ENCODE results near the gene FFAR1. TPM values are rescaled to one million over a fixed set of nuclear protein-coding genes. Genes with fewer than 3 reads are reported as not detected.

Gene FFAR1
- total and polyA plus RNA-seq, 2 of the 8 experiments (the other 6 are each of a cell fraction or from before 2014, with no cell fraction given) = not detected

- FAIRE-seq (no peak), DNase-seq (ENCODE audit: low read depth in 1 of 2, low spot score in 2 of 2) (no peak)
- Histone ChIP-seq H3K79me1 (ENCODE audit: low read depth, low read length) (no peaks in the 10 kb centered on the region), H2BK120ac (replicated peaks; ENCODE audit: low read depth, low read length) (no peak overlapping the region), H3K4me1 (replicated peaks in 1 of 4; ENCODE audit: control insufficient read depth in 3 of 4, insufficient read depth in 4 of 4, low read length in 3 of 4) (no peaks in the 10 kb centered on the region), H3K4me2 (ENCODE audit: insufficient read depth in 1 of 2, low read depth in 2 of 2, low read length in 2 of 2) (no peak overlapping the region), H2BK5ac (ENCODE audit: low read depth, low read length) (no peak overlapping the region), H4K5ac (ENCODE audit: insufficient read length, low read depth, low read length) (no peak overlapping the region), H2BK20ac (ENCODE audit: low read length) (no peak overlapping the region), H3K4me3 (ENCODE audit: extremely low read depth in 1 of 4, insufficient read depth in 2 of 4, low read depth in 3 of 4, low read length in 4 of 4) (no peak overlapping the region), H2BK15ac (ENCODE audit: low read length) (no peak overlapping the region), H4K20me1 (replicated peaks in 1 of 2; ENCODE audit: control insufficient read depth in 1 of 2, insufficient read depth in 2 of 2, low read length in 2 of 2) (no peaks in the 10 kb centered on the region), H4K8ac (ENCODE audit: extremely low read depth, insufficient read depth, low read length) (no peak overlapping the region), H3K18ac (ENCODE audit: extremely low read depth, low read length) (no peak overlapping the region), H2AFZ (ENCODE audit: low read length) (no peak overlapping the region), H2BK12ac (ENCODE audit: low read depth, low read length) (no peak overlapping the region), H3K9me3 (ENCODE audit: insufficient read depth in 2 of 2, low read depth in 1 of 2, low read length in 1 of 2) (peaks cover 23% of the 10 kb centered on the region in 2 experiments), H4K91ac (replicated peaks; ENCODE audit: insufficient read length, low read length) (no peak overlapping the region), H3K36me3 (ENCODE audit: control insufficient read depth in 2 of 4, insufficient read depth in 4 of 4, low read length in 3 of 4) (no peaks in the 10 kb centered on the region), H3K9ac (replicated peaks in 1 of 4; ENCODE audit: extremely low read depth in 1 of 4, low read depth in 3 of 4, low read length in 3 of 4) (no peak overlapping the region), H3K27me3 (replicated peaks in 1 of 4; ENCODE audit: control insufficient read depth in 3 of 4, extremely low read depth in 1 of 4, insufficient read depth in 3 of 4, low read length in 3 of 4) (no peaks in the 10 kb centered on the region; a peak in 1 of 7 replicates), H3K27ac (ENCODE audit: low read depth, low read length) (no peak overlapping the region), H3K4ac (replicated peaks; ENCODE audit: insufficient read length, low read depth, low read length) (no peak overlapping the region), H3K79me2 (ENCODE audit: control insufficient read depth in 1 of 2, insufficient read depth in 2 of 2, low read length in 2 of 2) (no peaks in the 10 kb centered on the region), H2AK5ac (ENCODE audit: low read depth, low read length) (no peak overlapping the region), H3K23me2 (ENCODE audit: low read depth, low read length) (no peaks in the 10 kb centered on the region), H3K56ac (replicated peaks; ENCODE audit: insufficient read length, low read depth, low read length) (no peak overlapping the region), H3K14ac (ENCODE audit: insufficient read length) (no peak overlapping the region), H3K23ac (ENCODE audit: insufficient read length) (no peak overlapping the region)
- POLR2A ChIA-PET (ENCODE audit: partially characterized antibody) = no interaction called here
- TF ChIP-seq TBP (IDR thresholded peaks at IDR 0.05; ENCODE audit: low read depth, low read length) (no peak), SP4 (IDR thresholded peaks at IDR 0.05; ENCODE audit: low read length) (no peak), E2F6 (IDR thresholded peaks at IDR 0.05) (no peak), TAF7 (optimal IDR thresholded peaks at IDR 0.05; ENCODE audit: borderline replicate concordance, low read depth, low read length) (no peak)
- CTCF ChIA-PET (ENCODE audit: partially characterized antibody) = interaction anchor here (1.8 kb wide), 1 partner anchor 29 kb away, joined by 5 read pairs; no protein-coding TSS in a partner anchor
- 72% methylated on average over 3 of the region's 3 CpGs; no CpG with 5 or more reads in 1 of the 2 experiments for WGBS, 2 experiments (ENCODE audit: extremely low coverage in 1 of 2, insufficient coverage in 1 of 2, insufficient read length in 1 of 2, insufficient replicate concordance in 2 of 2, low coverage in 1 of 2, low lambda C conversion rate in 2 of 2, missing lambda C conversion rate in 1 of 2)
Observed at GRCh38 chr19:35381318-35381717, 33.6 kb downstream of the FFAR1 start.
